ENCODE measurements around the gene PNPLA8.

PNPLA8 gene

DNA sequence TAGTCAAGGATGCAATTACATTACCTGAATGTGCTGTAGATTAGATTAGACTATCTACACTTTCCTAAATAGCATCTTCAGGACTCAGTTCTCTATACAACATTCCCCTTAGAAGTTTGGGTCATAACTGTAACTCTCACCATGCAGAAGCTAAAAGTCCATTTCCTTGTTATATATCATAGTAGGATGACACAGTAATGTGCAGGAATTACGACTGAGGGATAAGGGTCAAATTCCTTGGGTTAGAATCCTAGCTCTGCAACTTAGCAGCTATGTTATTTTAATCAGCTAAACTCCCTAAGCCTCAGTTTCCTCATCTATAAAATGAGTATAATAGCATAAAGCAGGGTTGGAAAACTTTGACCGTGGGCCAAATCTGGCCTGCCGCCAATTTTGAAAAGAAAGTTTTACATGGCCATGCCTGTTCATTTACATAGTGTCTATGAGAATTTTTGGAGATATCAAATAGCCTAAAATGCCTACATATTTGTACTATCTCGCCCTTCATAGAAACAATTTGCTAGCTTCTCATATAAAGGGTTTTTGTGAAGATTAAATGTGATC lies 84.5 kb downstream of the PNPLA8 start:
- no peak for DNase-seq

DNA sequence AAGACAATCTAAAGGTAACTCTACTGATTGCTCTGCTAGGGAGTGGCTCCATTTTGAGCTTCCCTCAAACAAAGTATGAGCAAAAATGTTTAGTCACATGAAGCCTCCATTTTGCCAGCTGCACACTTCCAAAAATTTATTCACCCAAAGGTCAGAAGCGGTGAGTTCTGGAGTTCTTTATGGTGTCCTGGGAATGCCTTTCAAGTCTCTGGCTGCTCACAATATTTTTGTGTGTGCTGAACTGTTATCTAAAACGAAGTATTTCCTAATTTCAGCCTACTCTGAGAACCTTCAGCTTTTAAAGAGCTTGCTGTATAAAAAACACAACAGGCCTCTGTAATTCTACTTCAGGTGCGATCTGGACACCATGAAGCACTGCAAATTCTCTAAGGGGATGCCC lies 85.3 kb downstream of the PNPLA8 start:
- DNase-seq: no peak

DNA sequence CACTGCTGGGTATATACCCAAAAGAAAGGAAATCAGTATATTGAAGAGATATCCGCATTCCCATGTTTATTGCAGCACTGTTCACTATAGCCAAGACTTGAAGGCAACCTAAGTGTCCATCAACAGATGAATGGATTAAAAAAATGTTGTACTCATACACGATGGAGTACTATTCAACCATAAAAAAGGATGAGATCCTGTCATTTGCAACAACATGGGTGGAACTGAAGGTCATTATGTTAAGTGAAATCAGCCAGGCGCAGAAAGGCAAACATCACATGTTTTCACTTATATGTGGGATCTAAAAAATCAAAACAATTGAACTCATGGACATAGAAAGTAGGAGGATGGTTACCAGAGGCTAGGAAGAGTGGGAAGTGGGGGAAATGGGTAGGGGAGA lies 89.0 kb downstream of the PNPLA8 start:
- DNase-seq: no peak

DNA sequence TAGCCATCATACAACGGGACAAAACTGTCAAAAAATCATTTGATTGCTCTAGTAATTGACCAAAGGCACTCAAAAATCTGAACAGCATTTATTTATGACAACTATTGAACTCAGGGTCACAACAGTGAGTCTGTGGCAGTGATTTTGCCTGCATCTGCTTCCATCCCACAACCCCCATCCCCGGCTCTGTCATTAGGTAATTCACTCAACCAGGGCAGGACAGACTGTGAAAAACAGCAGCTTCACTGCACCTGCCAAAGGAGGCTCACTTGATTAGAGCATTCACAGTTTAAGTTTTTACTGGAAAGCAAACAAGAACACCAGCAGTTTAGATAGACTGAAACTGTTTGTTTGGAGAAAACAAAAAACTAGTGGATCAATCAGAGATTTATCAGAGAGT lies 91.9 kb downstream of the PNPLA8 start:
- no peak for DNase-seq

DNA sequence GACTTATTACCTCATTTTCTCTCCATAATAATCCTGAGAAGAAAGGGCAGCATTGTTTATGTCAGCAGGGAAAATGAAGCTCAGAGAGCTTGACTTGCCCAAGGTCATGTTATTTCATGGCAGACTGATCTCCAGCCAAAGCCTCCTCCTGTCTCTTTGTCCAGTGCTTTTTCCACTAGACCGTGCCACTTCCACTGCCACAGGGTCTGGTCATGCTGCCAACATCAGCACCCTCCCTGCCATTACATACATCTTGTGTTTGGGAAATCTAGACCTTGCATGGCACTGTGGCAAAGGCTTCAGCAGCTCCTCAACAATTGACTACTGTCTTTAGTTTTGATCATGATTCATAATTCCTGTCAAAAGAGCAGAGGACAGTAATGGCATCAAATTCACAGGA lies 94.8 kb downstream of the PNPLA8 start:
- DNase-seq: no peak

DNA sequence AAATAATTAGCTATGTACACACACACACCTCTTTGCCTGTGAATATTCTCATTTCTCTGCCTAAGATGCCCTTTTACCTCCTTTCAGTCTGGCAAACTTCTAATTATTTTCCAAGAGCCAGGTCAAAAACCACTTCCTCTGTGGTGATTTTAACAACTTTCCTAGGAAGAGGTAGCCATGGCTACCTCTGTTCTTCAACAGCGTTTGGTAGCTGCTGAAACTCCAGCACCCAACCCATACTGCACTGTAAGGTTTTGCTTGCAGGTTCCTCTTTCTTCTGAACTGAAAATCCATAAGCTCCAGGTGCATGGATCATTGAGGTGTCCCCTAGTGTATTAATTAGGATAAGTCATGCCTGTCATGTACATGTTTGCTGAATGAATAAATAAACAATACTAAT lies 95.3 kb downstream of the PNPLA8 start:
- DNase-seq: no peak

DNA sequence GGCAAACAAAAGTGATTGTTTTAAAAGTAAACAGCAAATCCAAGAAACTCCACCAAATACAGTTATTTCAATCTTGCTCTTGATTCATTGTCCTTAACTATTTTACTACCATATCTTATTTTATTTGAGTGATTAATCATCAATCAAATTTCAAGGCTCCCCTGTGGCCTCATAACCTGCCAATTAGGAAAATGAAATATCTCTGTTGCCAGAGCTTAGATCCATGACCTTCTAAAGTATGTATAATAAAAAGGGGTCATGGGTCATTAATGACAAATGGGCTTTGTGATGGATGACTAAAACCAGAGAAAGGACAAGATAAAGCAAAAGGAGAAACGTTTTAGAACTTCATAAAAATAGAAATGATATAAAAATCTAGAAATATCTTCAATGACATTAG lies 98.2 kb downstream of the PNPLA8 start:
- DNase-seq: no peak

DNA sequence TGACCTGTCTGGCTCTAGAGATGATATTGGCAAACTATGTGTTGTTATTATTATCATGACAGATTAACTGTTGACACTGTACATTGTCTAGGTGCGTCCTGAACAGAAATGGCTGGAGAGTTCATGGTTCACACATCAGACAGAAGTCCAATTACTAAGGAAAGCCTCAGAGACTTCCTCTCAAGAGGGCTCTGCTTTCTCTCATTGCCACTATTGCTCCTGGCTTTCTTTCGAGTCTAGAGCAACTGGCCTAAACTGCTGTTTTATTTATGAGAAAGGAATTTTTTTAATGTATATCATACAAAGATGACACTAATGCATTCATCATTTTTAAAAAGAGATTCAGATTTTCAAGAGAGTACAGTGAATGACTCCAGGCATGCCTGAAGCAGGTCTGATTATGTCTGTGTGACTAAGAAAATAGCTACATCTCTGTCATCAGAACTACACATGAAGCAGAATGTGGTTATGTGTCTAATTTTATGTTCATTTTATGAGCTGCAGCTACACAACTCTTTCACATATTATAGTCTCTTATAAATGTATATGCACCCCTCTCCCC lies 100.1 kb downstream of the PNPLA8 start:
- no peak for DNase-seq

DNA sequence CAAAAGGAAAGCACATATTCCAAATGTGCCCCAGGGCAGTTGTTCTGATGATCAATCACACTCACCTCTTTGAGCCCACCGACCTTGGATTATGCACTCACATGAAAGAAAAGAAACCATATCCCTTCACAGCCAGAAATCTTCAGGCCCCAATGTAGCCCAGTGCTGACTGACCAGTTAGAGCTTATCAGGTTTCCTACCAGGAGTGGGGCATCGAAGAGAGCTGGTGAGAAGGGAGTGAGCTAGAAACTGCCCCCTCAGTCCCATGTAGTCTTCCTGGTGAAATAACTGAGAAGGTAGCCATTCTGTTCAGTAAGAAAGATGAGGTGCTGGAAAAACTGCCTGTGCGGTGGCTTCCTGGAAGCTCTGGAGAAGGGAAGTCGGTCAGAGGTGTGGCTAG lies 101.9 kb downstream of the PNPLA8 start:
- no peak for DNase-seq

DNA sequence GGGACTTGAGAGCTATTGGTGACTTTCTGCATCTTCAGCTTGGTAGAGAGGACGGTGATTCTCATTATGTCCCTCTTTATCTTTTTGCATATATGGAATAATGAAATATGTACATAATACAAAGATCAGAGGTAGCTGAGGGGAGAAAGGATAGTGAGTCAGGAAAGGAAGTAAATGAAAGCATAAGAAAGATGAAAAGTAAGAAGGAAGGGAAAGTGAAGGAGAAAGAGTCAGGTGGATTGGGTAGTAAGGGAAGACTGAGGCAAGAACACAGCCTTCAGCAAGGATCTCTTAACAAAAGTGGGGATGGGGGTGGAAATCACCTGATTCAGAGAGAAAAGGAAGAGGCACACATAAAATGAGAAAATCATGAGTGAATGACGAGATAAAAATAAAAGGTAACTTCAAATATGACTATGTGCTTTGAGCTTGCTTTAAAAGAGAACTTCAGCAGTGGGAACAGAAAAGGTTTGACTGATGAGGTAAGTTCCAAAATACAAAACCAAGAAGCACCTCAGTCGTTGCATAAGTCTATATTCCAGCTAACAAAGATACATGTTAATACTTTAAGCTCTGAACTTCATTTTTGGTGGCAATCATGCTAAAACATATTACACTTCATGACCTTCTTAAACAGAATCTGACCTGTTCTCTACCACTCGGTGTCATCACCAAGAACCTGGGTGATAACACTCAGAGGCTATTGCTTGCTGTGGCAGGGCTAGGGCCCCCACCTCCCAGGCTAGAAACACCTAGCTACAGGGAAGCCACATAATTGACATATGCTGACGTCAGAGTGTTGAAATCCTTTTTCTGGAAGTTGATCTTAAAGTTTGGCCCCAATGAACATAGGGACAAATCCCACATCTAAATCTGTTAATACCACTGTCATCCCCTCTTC lies 102.6 kb downstream of the PNPLA8 start:
- DNase-seq: no peak

DNA sequence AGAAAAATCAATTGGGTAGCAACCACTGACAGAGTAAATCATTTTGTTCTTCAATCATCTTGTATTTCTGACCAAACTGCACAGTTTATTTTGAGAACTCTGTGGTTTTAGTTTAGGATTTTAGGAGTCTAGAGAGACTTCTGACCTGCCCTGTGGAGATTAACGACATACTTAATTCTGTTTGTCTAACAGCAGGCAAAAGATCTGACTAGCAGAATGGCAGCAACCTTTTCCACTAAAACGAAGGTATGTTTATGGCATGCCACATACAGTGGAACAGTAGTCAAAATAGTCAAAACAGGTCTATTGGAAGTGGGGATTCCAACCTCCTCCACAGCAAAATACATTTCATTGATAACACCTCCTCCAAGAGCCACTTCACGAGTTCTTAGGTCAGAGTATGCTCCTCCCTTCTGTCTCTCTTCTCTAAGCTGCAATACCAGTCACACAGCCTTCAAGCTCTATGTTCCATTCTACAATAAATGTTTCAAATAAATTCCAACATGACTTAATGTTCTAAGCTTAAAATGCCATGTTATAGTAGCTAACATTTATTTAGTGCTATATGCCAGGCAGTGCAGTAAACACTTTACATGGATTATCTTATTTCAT lies 104.1 kb downstream of the PNPLA8 start:
- DNase-seq: no peak

Measured in NCI-H1694 (cell line).